SK-N-SH treated with all-trans-retinoic acid at 6 μM for 48 hours (cell line): ENCODE measurements around the gene PARD3B.

Source experiments
- ATAC-seq: fragments of 200-7000 bp; cut with Tn5 transposase; 3 replicates; pipeline ENCODE4 v1.9.1; 2020; ENCODE audit warnings: mild to moderate bottlenecking, moderate library complexity
- ARNTL ChIP-seq: fragments of 450-650 bp; formaldehyde crosslinking; IDR thresholded peaks from 2 replicates; pipeline ENCODE4 v1.5.0; 2020; ENCODE audit warnings: low read depth, mild to moderate bottlenecking, moderate library complexity, borderline replicate concordance
- BACH2 ChIP-seq: fragments of 250-450 bp; sonication (Bioruptor Pico); IDR thresholded peaks from 2 replicates; pipeline ENCODE4 v1.9.0; 2021; ENCODE audit warnings: mild to moderate bottlenecking, borderline replicate concordance
- CSDC2 ChIP-seq: fragments of 250-450 bp; sonication (Bioruptor Pico); IDR thresholded peaks from 2 replicates; pipeline ENCODE4 v1.5.0; 2020; ENCODE audit warnings: mild to moderate bottlenecking, moderate library complexity
- ESRRG ChIP-seq: fragments of 250-450 bp; sonication (Bioruptor Pico); IDR thresholded peaks from 2 replicates; pipeline ENCODE4 v1.6.1; 2021; ENCODE audit warnings: mild to moderate bottlenecking
- GLIS3 ChIP-seq: fragments of 250-450 bp; sonication (Bioruptor Pico); IDR thresholded peaks from 2 replicates; pipeline ENCODE4 v1.5.0; 2020; ENCODE audit warnings: mild to moderate bottlenecking, moderate library complexity
- ISL1 ChIP-seq: fragments of 250-450 bp; sonication (Bioruptor Pico); IDR thresholded peaks from 2 replicates; pipeline ENCODE4 v2.1.2; 2022; ENCODE audit warnings: mild to moderate bottlenecking, moderate library complexity
- PPARA ChIP-seq: fragments of 250-450 bp; sonication (Bioruptor Pico); IDR thresholded peaks from 2 replicates; pipeline ENCODE4 v1.5.0; 2020; ENCODE audit warnings: mild to moderate bottlenecking, borderline replicate concordance
- TCF4 ChIP-seq: fragments of 250-450 bp; sonication (Bioruptor Pico); IDR thresholded peaks from 2 replicates; pipeline ENCODE4 v1.8.0; 2021; ENCODE audit warnings: mild to moderate bottlenecking, moderate library complexity, borderline replicate concordance
- TOX ChIP-seq: fragments of 250-450 bp; sonication (Bioruptor Pico); IDR thresholded peaks from 2 replicates; pipeline ENCODE4 v1.8.0; 2021; ENCODE audit warnings: mild to moderate bottlenecking, moderate library complexity, borderline replicate concordance
- ZFP3 ChIP-seq: fragments of 250-450 bp; sonication (Bioruptor Pico); IDR thresholded peaks from 2 replicates; pipeline ENCODE4 v1.5.0; 2020; ENCODE audit warnings: mild to moderate bottlenecking, moderate library complexity
- ZFP30 ChIP-seq: fragments of 450-650 bp; formaldehyde crosslinking; IDR thresholded peaks from 2 replicates; pipeline ENCODE4 v1.5.0; 2022; ENCODE audit warnings: mild to moderate bottlenecking, moderate library complexity
- ZNF565 ChIP-seq: fragments of 450-650 bp; formaldehyde crosslinking; conservative IDR thresholded peaks from 2 replicates; pipeline ENCODE4 v1.5.0; 2020; ENCODE audit warnings: low read depth, mild to moderate bottlenecking, moderate library complexity
- ZNF70 ChIP-seq: fragments of 450-650 bp; formaldehyde crosslinking; IDR thresholded peaks from 2 replicates; pipeline ENCODE4 v1.5.0; 2020; ENCODE audit warnings: mild to moderate bottlenecking, moderate library complexity
- ZNF8 ChIP-seq: fragments of 450-650 bp; formaldehyde crosslinking; IDR thresholded peaks from 2 replicates; pipeline ENCODE4 v1.5.0; 2020; ENCODE audit warnings: mild to moderate bottlenecking, moderate library complexity
- TF ChIP-seq, protein P1 (sequence below): fragments of 250-450 bp; sonication (Bioruptor Pico); IDR thresholded peaks from 2 replicates; pipeline ENCODE4 v1.8.0; 2020; ENCODE audit warnings: mild to moderate bottlenecking, moderate library complexity, borderline replicate concordance
- TF ChIP-seq, protein P2 (sequence below): fragments of 250-450 bp; sonication (Bioruptor Pico); IDR thresholded peaks from 2 replicates; pipeline ENCODE4 v1.5.1; 2020; ENCODE audit warnings: low read depth, mild to moderate bottlenecking, moderate library complexity
- TF ChIP-seq, protein P3 (sequence below): fragments of 250-450 bp; sonication (Bioruptor Pico); IDR thresholded peaks from 2 replicates; pipeline ENCODE4 v1.5.0; 2020; ENCODE audit warnings: mild to moderate bottlenecking, moderate library complexity

The PARD3B gene

DNA sequence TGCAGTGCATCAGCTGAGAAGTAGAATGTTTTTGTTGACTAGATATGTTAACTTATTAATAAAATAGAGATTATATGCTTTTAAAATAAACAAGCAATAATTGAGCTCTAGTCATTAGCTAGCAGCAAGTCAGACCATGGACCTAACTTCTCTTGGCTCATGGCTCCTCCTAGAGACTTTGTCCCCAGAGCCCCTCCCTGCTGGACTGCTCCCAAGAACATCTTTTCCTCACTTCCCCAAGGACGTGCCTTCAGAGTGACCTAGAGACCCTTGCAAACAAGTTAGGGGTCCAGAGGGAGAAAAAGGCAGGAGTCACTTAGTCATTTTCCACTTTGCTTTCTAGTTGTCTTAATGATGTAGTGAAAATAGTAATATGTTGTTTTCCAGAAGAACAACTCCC is 824.5 kb downstream of the PARD3B start:
- ATAC-seq, result no peak

DNA sequence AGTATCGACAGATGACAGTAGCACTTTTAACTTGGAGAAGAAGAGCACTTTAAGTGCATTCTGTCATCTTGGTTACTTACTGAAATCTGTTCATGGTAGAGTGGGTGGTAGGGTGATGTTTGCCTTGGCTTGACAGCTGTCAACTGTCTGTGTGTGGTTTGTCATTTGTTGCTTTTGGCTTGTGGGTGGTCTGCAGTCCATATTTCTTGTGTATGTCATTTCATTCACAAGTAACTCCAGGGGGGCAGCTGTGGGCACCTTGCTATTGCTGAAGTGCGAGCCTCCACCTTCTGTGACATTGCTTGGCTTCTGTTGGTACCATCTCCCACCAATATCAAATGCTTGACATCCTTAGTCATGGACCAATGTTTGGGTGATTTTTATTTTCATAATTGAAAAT is 825.5 kb downstream of the PARD3B start:
- TF ChIP-seq GLIS3 (CRISPR knock-in tag), result no peak
- TF ChIP-seq ZNF70, result no peak
- TF ChIP-seq, protein P1, sequence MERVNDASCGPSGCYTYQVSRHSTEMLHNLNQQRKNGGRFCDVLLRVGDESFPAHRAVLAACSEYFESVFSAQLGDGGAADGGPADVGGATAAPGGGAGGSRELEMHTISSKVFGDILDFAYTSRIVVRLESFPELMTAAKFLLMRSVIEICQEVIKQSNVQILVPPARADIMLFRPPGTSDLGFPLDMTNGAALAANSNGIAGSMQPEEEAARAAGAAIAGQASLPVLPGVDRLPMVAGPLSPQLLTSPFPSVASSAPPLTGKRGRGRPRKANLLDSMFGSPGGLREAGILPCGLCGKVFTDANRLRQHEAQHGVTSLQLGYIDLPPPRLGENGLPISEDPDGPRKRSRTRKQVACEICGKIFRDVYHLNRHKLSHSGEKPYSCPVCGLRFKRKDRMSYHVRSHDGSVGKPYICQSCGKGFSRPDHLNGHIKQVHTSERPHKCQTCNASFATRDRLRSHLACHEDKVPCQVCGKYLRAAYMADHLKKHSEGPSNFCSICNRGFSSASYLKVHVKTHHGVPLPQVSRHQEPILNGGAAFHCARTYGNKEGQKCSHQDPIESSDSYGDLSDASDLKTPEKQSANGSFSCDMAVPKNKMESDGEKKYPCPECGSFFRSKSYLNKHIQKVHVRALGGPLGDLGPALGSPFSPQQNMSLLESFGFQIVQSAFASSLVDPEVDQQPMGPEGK (CRISPR knock-in tag), result no peak
- no peak for TF ChIP-seq ZNF565
- TF ChIP-seq ESRRG, result no peak
- TF ChIP-seq TCF4 (CRISPR knock-in tag), result no peak
- TF ChIP-seq PPARA (CRISPR knock-in tag), result no peak
- TF ChIP-seq ISL1 (CRISPR knock-in tag), result no peak
- no peak for TF ChIP-seq ARNTL (CRISPR knock-in tag)
- no peak for TF ChIP-seq TOX (CRISPR knock-in tag)
- TF ChIP-seq ZFP3 (CRISPR knock-in tag), result no peak
- TF ChIP-seq BACH2 (CRISPR knock-in tag), result no peak
- TF ChIP-seq ZNF8 (CRISPR knock-in tag), result no peak
- TF ChIP-seq ZFP30 (CRISPR knock-in tag), result no peak
- no peak for TF ChIP-seq CSDC2 (CRISPR knock-in tag)
- ATAC-seq, result no peak

More for the DNA sequence above, 824.5 kb downstream of the PARD3B start:
- TF ChIP-seq, protein P2, sequence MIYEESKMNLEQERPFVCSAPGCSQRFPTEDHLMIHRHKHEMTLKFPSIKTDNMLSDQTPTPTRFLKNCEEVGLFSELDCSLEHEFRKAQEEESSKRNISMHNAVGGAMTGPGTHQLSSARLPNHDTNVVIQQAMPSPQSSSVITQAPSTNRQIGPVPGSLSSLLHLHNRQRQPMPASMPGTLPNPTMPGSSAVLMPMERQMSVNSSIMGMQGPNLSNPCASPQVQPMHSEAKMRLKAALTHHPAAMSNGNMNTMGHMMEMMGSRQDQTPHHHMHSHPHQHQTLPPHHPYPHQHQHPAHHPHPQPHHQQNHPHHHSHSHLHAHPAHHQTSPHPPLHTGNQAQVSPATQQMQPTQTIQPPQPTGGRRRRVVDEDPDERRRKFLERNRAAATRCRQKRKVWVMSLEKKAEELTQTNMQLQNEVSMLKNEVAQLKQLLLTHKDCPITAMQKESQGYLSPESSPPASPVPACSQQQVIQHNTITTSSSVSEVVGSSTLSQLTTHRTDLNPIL, result no peak

DNA sequence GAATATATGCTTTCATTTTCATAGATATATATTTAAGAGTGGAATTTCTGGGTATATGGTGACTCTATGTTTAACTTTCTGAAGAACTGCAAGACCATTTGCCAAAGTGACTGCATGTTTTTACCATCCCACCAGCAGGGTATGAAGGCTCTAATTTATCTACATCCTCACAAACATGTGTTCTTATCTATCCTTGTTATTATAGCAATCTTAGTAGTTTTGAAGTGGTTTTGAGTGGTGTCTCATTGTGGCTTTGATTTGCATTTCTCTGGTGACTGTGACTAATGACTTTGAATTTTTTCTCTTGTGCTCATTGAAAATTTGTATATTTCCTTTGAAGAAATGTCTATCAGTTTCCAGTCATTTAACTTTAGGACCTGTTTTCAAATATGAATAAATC is 826.9 kb downstream of the PARD3B start:
- no peak for ATAC-seq
- TF ChIP-seq, protein P3, sequence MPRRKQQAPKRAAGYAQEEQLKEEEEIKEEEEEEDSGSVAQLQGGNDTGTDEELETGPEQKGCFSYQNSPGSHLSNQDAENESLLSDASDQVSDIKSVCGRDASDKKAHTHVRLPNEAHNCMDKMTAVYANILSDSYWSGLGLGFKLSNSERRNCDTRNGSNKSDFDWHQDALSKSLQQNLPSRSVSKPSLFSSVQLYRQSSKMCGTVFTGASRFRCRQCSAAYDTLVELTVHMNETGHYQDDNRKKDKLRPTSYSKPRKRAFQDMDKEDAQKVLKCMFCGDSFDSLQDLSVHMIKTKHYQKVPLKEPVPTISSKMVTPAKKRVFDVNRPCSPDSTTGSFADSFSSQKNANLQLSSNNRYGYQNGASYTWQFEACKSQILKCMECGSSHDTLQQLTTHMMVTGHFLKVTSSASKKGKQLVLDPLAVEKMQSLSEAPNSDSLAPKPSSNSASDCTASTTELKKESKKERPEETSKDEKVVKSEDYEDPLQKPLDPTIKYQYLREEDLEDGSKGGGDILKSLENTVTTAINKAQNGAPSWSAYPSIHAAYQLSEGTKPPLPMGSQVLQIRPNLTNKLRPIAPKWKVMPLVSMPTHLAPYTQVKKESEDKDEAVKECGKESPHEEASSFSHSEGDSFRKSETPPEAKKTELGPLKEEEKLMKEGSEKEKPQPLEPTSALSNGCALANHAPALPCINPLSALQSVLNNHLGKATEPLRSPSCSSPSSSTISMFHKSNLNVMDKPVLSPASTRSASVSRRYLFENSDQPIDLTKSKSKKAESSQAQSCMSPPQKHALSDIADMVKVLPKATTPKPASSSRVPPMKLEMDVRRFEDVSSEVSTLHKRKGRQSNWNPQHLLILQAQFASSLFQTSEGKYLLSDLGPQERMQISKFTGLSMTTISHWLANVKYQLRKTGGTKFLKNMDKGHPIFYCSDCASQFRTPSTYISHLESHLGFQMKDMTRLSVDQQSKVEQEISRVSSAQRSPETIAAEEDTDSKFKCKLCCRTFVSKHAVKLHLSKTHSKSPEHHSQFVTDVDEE (CRISPR knock-in tag), result no peak

DNA sequence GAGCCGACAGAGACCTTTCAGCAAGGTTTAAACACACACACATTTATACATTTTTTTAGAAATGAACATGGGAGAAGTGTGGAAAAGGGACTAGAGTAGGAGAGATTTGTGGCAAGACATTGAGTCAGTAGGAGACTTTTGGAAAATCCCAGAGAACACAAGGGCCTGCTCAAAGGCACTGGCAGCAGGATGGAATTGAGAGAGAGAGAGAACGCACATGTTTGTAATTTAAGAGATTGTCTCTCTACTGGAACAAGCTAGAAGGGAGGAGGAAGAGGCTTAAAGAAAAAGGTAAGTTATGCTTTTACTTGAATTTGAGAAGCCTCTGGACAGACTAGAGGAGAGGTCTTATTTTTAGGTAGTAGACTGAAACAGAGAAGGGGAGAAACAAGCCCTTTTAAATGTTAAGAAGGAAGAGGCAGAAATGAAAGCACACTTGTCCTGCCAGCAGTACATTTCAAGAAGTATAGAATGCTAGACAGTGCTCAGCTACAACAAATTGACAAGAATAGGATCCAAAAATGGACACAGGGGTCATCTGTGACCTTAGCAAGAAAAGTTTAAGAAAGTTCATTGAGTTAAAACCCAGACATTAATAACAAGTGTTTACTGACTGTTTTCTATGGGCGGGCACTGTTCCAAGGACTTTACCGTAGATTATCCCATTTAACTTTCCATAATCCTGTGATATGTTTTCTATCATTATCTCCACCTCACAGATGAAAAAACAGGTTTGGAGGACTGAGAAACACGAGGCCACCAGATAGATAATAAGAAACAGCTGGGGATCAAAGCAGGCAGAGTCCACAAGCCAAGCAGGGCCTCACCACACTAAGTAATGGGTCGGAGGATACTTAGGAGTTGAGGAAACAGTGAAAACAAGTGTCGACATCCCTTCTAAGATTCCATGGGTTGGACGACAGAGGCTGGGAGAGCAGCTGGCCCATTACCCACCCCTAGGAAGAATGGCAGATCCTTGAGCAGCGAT is 830.5 kb downstream of the PARD3B start:
- peak; percentile 77 for ATAC-seq
- TF ChIP-seq ZFP30 (CRISPR knock-in tag), result no peak
- no peak for TF ChIP-seq TOX (CRISPR knock-in tag)
- TF ChIP-seq, protein P3 (CRISPR knock-in tag), result no peak
- no peak for TF ChIP-seq CSDC2 (CRISPR knock-in tag)
